RWPE2 (cell line): ENCODE measurements around the gene ABCC8.

ENCODE experiments used
- ATAC-seq: fragments of 200-7000 bp; cut with Tn5 transposase; 3 replicates; pipeline ENCODE4 v1.9.1; 2021; ENCODE audit warnings: low read depth
- DNase-seq: peaks from one replicate; pipeline ENCODE4 v3.0.0-alpha.2; 2020; ENCODE audit warnings: low spot score
- H3K27ac ChIP-seq: fragments of 450-650 bp; 2 replicates; pipeline ENCODE4 v1.5.1; 2017; ENCODE audit warnings: mild to moderate bottlenecking; ENCODE audit not compliant: poor library complexity, severe bottlenecking
- H3K27me3 ChIP-seq: fragments of 250-450 bp; sonication (Bioruptor Pico); 2 replicates; pipeline ENCODE4 v1.5.1; 2021; ENCODE audit warnings: mild to moderate bottlenecking, moderate library complexity; ENCODE audit not compliant: insufficient read depth, poor library complexity, severe bottlenecking
- H3K36me3 ChIP-seq: fragments of 250-450 bp; sonication (Bioruptor Pico); 2 replicates; pipeline ENCODE4 v1.5.1; 2020; ENCODE audit warnings: low read depth, mild to moderate bottlenecking, moderate library complexity
- H3K4me1 ChIP-seq: fragments of 250-450 bp; sonication (Bioruptor Pico); 2 replicates; pipeline ENCODE4 v1.5.1; 2021; ENCODE audit warnings: mild to moderate bottlenecking, moderate library complexity; ENCODE audit not compliant: insufficient read depth, poor library complexity, severe bottlenecking
- H3K4me3 ChIP-seq: fragments of 250-450 bp; sonication (Bioruptor Pico); 2 replicates; pipeline ENCODE4 v1.5.1; 2021; ENCODE audit warnings: mild to moderate bottlenecking, moderate library complexity; ENCODE audit not compliant: severe bottlenecking
- H3K9me3 ChIP-seq: fragments of 250-450 bp; sonication (Bioruptor Pico); 2 replicates; pipeline ENCODE4 v1.5.1; 2021; ENCODE audit warnings: mild to moderate bottlenecking, moderate library complexity; ENCODE audit not compliant: severe bottlenecking
- CTCF ChIP-seq: fragments of 450-650 bp; IDR thresholded peaks from one replicate; pipeline ENCODE4 v1.5.1; 2017; ENCODE audit warnings: mild to moderate bottlenecking, moderate library complexity; ENCODE audit not compliant: poor library complexity, severe bottlenecking

ABCC8 gene

DNA sequence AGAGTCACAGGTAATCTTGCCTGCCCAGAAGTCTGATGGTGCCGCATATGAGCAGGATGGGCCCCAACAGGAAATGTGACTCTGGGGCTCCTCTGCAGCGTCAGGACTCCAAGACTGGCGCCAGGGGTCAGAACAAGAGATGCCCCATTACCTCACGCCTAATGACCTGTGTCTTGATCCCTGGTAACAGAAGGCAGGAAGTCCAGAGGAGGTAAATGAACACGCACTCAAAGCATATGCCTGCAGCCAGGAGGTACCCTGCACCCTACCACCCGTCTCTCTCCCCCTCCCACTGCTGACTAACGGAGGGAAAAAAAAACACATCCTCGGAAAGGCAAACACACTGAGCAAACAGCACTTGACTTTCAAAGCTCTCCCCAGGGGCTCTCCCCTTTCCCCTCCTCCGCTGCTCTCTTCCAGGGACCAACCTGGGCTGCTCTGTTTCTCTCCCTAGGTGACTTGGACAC is 37.3 kb downstream of the ABCC8 start:
- Histone ChIP-seq H3K27ac (no peak overlapping the region), H3K9me3 (no peaks in the 10 kb centered on the region), H3K27me3 (peaks cover 3% of the 10 kb centered on the region), H3K4me3 (no peak overlapping the region), H3K36me3 (no peaks in the 10 kb centered on the region), H3K4me1 (no peaks in the 10 kb centered on the region)
- ATAC-seq = peak; percentile 35; the same call in 2 of the 3 replicates
- no peak for TF ChIP-seq CTCF
- DNase-seq = no peak

DNA sequence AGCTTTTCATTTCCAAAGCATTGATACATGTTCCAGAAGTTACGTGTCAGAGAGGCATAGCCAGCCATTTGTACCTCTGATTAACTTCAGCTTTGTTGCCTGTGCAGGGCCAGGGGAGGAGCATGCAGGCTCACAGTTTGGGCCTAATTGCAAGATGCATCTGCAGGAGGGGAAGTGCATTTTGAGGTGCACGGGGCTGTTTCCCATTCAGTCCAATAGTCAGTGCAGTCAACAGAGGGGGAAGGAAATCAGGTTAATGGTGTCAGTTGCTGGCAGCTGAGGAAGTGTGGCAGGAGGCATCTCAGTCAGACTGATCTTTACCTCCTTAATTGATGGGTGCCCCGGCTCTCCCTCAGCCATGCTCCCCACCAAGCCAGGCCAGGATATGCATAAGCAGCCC is 39.3 kb downstream of the ABCC8 start:
- no peak for ATAC-seq
- Histone ChIP-seq H3K27me3 (peaks cover 3% of the 10 kb centered on the region), H3K9me3 (no peaks in the 10 kb centered on the region), H3K4me1 (no peaks in the 10 kb centered on the region), H3K4me3 (no peak overlapping the region), H3K36me3 (no peaks in the 10 kb centered on the region), H3K27ac (no peak overlapping the region)
- TF ChIP-seq CTCF = no peak
- DNase-seq = no peak

DNA sequence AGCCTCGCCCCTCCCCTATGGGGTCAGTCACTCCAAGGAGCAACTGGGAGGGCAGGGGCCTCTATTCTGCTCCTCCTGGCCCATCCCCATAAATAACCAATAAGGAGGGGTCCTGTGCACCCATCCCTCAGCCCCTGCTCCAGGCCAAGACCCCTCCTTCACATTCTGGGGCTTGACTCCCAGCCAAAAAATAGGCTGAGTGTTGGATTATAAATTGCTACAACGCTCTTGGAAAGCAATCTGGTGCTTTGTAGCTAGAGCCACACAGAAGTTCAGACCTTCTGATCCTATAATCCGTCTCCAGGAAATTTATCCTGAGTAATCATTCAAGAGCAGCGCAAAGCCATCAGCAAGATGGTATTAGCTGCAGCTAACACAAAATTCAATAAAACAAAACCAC is 42.5 kb downstream of the ABCC8 start:
- Histone ChIP-seq H3K36me3 (no peaks in the 10 kb centered on the region), H3K4me3 (no peak overlapping the region), H3K4me1 (no peaks in the 10 kb centered on the region), H3K9me3 (no peaks in the 10 kb centered on the region), H3K27ac (no peak overlapping the region), H3K27me3 (no peaks in the 10 kb centered on the region)
- DNase-seq (no peak), ATAC-seq (no peak)
- TF ChIP-seq CTCF = no peak

DNA sequence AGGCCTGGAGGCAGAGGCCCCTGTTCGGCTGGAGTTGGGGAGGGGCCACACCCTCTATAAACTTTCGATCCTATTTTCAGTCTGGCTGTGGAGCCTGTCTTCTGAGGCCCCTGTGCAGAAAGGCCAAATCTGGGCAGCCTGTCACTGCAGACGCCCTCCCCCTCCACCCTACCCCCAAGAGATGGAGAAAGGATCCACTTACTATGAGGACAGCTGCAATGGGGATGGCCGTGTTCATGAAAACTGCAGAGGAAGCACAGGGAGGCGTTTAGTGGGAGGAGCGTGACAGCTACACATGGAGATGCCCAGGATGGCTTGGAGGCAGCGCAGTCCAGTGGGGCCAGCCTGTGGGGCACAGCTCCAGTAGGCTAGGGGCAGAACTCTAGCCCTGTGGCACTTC is 44.6 kb downstream of the ABCC8 start:
- no peak overlapping the region for H3K4me3 ChIP-seq
- DNase-seq (no peak), ATAC-seq (no peak)
- TF ChIP-seq CTCF = no peak
- H3K27ac ChIP-seq = no peak overlapping the region
- no peaks in the 10 kb centered on the region for H3K27me3 ChIP-seq
- H3K4me1 ChIP-seq = no peaks in the 10 kb centered on the region
- no peaks in the 10 kb centered on the region for H3K9me3 ChIP-seq
- no peaks in the 10 kb centered on the region for H3K36me3 ChIP-seq

DNA sequence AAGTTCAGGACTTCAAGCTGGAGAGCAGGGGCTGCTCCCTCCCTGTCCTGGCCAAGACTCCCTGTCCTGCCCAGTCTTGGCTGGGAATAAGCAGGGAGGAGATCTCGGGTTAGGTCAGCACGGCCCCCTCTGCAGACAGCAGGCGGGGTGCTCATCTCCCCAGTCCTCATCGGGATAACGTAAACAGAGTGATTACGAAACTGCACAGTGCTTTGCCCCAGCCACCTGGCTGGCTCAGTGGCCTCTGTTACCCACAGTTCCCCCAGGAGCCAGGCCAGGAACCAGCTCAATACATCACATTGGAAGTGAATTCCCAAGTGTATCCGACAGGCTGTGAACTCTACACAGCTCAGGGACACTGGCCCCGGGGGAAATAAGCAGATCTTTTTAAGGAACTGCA is 45.5 kb downstream of the ABCC8 start:
- Histone ChIP-seq H3K27me3 (no peaks in the 10 kb centered on the region), H3K4me3 (no peak overlapping the region), H3K9me3 (no peaks in the 10 kb centered on the region), H3K36me3 (no peaks in the 10 kb centered on the region), H3K4me1 (no peaks in the 10 kb centered on the region), H3K27ac (no peak overlapping the region)
- DNase-seq (no peak), ATAC-seq (no peak)
- no peak for TF ChIP-seq CTCF
